ENCODE data around the gene MREG. TPM values are rescaled to one million over a fixed set of nuclear protein-coding genes. Genes with fewer than 3 reads are reported as not detected.

MREG gene
- total RNA-seq, 4 donors from 2014 or later = 31.7 to 41.0 (median 35.5) TPM

DNA sequence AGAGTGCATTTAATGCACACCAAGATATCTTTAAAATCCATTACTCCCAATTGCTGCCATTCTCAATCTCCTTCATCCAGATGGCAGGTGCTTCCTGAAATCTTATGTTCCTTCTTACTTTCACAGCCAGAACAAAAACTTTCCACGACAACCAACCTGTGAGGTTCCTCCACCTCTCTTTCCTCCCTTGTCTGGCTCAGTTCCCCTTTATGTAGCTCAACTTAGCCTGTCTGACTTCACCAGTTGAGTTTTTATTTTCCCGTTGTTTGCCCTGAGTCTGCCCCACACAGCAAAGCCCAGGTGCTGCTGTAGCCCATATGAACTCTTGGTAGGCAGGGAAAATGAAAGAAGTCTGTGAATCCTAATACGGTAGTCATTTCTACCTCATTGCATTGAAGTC, 112.5 kb downstream of the MREG start:
- intact Hi-C loops (cut with DNase I; ENCODE audit: low total_unique reads) = no loop called here

DNA sequence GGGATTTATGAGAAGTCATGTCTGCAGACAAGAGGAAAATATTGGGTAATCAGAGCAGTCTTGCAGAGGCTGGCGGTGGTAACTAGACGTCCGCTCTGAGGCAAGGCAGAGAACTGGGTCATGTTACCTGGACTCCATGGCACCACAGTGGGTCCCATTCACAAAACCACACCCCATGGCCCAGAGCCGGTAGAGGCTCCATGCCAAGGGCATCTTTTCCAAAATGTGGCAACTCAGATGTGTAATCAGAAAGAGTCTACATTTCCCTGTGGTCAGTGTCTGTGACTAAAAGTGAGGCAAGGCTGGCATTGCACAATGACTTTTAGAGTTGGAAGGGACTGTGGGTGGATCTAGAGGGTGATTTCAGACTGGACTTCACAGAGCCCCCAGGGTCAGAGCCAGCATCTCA, 113.1 kb downstream of the MREG start:
- TF ChIP-seq, protein P1, sequence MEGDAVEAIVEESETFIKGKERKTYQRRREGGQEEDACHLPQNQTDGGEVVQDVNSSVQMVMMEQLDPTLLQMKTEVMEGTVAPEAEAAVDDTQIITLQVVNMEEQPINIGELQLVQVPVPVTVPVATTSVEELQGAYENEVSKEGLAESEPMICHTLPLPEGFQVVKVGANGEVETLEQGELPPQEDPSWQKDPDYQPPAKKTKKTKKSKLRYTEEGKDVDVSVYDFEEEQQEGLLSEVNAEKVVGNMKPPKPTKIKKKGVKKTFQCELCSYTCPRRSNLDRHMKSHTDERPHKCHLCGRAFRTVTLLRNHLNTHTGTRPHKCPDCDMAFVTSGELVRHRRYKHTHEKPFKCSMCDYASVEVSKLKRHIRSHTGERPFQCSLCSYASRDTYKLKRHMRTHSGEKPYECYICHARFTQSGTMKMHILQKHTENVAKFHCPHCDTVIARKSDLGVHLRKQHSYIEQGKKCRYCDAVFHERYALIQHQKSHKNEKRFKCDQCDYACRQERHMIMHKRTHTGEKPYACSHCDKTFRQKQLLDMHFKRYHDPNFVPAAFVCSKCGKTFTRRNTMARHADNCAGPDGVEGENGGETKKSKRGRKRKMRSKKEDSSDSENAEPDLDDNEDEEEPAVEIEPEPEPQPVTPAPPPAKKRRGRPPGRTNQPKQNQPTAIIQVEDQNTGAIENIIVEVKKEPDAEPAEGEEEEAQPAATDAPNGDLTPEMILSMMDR (IDR thresholded peaks at IDR 0.05) = no peak
- H3K4me3 ChIP-seq (ENCODE audit: low read depth, poor library complexity, severe bottlenecking) = no peak overlapping the region
- DNase-seq (ENCODE audit: low spot score in 2 of 2) = peak; percentile 42 to 85
- intact Hi-C loops (cut with DNase I; ENCODE audit: low total_unique reads) = no loop called here
- WGBS, 2 donors = 54 to 58% methylated on average over 4 of the region's 4 CpGs

More for the DNA sequence above, 112.5 kb downstream of the MREG start:
- WGBS, 2 donors = 50 to 57% methylated on average over 3 of the region's 3 CpGs
- no peak for DNase-seq (ENCODE audit: low spot score in 2 of 2)
- no peak overlapping the region for H3K4me3 ChIP-seq (ENCODE audit: low read depth, poor library complexity, severe bottlenecking)
- no peak for TF ChIP-seq POLR2A (IDR thresholded peaks at IDR 0.05)
- TF ChIP-seq, protein P1 (IDR thresholded peaks at IDR 0.05) = no peak

DNA sequence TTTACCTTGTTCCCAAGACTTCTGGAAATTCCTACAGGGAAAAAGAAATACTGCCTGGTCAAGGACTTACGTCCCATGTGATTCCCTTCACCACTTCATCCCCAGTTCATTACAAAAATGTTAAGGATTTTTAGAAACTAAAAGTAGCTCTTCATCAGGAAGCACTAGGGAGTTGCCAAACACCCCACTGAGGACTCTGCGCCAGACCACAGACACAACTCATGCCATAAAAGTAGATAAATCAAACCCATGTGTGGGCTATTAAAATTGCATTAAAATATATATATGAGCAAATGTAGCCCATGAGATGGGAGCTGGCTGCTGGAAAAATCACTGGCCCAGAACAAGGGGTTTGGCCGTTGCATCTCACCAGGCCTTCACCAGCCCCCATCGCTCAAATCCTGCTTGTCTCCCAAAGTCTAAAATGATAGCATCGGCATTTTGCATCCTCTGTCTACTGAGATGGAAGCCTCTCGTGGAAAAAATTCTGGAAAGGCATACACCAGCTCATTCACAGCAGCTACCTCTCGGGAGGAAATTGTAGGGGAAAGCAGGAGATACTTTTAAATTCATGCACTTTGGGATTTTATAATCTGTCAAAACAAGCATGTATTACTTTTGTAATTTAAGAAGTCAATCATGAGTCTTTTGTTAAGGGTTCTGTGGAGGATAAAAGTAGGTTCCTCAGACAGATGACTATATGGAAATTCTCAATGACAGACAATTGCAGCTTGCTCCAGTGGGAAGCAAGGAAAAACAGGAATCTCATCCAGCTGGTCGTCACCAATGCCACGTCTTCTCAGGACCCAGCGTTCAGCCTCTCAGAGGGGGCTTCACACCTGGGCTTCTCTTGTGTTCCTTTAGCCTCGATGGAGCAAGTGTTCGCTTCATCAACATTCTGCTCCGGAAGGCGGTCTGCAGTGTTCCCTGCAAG, 113.9 kb downstream of the MREG start:
- intact Hi-C loops (cut with DNase I; ENCODE audit: low total_unique reads) = no loop called here
- no peak for TF ChIP-seq POLR2A (IDR thresholded peaks at IDR 0.05)
- TF ChIP-seq, protein P1 (IDR thresholded peaks at IDR 0.05) = no peak
- 74 to 79% methylated on average over 14 of the region's 14 CpGs for WGBS, 2 donors
- no peak overlapping the region for H3K4me3 ChIP-seq (ENCODE audit: low read depth, poor library complexity, severe bottlenecking)
- no peak for DNase-seq (ENCODE audit: low spot score in 2 of 2)

DNA sequence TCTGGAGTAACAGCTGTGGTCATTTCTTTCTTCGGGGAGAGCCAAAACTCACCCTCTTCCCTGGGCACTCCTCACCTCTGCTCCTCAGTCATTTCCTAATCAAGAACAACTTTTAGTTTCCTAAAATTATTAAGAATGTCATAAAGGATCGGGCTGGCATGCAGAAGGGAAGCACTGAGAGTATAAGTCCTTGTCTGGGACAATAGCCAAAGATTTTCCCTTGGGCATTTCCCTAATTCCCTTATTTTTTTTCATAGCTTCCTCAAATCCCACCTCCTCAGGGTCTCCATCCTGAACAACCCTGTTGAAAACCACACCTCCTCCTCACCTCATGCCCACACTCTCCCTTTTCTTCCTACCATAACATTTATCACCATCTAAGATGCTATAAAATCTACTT, 115.0 kb downstream of the MREG start:
- WGBS, 2 donors = 72 to 84% methylated on average over 2 of the region's 2 CpGs
- TF ChIP-seq, protein P1 (IDR thresholded peaks at IDR 0.05) = no peak
- TF ChIP-seq POLR2A (IDR thresholded peaks at IDR 0.05) = no peak
- no peak overlapping the region for H3K4me3 ChIP-seq (ENCODE audit: low read depth, poor library complexity, severe bottlenecking)
- no peak for DNase-seq (ENCODE audit: low spot score in 2 of 2)
- intact Hi-C loops (cut with DNase I; ENCODE audit: low total_unique reads) = no loop called here

- H3K4me3 ChIP-seq (ENCODE audit: low read depth, poor library complexity, severe bottlenecking) = no peak overlapping the region
- intact Hi-C loops (cut with DNase I; ENCODE audit: low total_unique reads) = no loop called here
- 57 to 59% methylated on average over 4 of the region's 4 CpGs for WGBS, 2 donors
- DNase-seq (ENCODE audit: low spot score in 2 of 2) = no peak
- TF ChIP-seq POLR2A (IDR thresholded peaks at IDR 0.05) = no peak
- TF ChIP-seq, protein P1 (IDR thresholded peaks at IDR 0.05) = no peak
These were observed 116.4 kb downstream of the MREG start for GRCh38 chr2:215896921-215897320.

All from lower leg skin (tissue), 4 donors.